Right lobe of liver (tissue), 4 donors: ENCODE measurements around the gene ARNT2.

Experiments
- CTCF ChIP-seq, 4 donors: fragments of 200-600 bp in 3 of 4; fragments of 450-650 bp in 1 of 4; IDR thresholded peaks; one replicate each; pipeline versions ENCODE4 v1.5.1 to v1.8.0; 2016 to 2022; ENCODE audit warnings: antibody characterized with exemption in 4 of 4, mild to moderate bottlenecking in 2 of 4
- POLR2A ChIP-seq: fragments of 450-650 bp; IDR thresholded peaks from one replicate; pipeline ENCODE4 v1.6.1; 2017; ENCODE audit warnings: antibody characterized with exemption, mild to moderate bottlenecking
- donor health status: DM: no; HTN: no; CAD: no.
- donor health status: DM: no; HTN: no; CAD: no.
- donor health status: DM: no; HTN: yes; CAD: no.

DNA sequence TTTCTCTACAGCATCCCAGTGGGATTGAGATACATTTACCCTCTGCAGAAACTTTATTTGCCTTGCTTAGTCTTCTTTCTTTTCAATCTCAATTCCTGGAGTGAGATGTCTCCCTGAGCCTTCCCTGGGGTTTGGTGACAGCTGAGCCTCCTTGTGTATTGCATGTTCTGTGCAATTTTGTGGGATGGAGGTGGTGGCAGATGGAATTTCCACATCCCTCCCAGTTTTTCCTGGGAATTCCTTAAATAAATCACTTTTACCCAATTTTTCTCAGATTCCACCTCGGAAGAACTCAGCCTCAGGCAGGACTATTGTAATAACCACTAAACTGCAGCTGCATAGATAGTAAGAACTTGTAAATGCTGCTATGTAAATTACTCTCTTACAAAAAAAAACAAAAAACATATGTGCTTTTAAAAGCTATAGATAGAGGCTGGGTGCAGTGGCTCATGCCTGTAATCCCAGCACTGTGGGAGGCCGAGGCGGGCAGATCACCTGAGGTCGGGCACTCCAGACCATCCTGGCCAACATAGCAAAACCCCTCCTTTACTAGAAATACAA, 202.4 kb downstream of the ARNT2 start:
- no peak for TF ChIP-seq CTCF (IDR thresholded peaks at IDR 0.05)
- no peak for TF ChIP-seq POLR2A
